ENCODE data around the gene CYBRD1.
A peak's percentile ranks its signal among the peaks of the same experiment; 100 is the strongest.
"Not testable (repeated sequence)": the region's sequence is repeated elsewhere in the genome, so short reads cannot be mapped to it uniquely, and the experiment has no call there.

CYBRD1 gene

GRCh38 chr2:171492664-171493063, 29.6 kb upstream of the CYBRD1 start:
- in situ Hi-C loops (cut with HindIII; ENCODE audit: low sequenced_read_pairs): no loop called here
- TF ChIP-seq CTCF (IDR thresholded peaks at IDR 0.05; ENCODE audit: low read depth, low read length): no peak
- H3K4me3 ChIP-seq (ENCODE audit: low read depth, low read length): no peak overlapping the region
- DNase-seq (ENCODE audit: low read depth, low spot score): no peak

GRCh38 chr2:171497664-171498063, 24.6 kb upstream of the CYBRD1 start:
- in situ Hi-C loops (cut with HindIII; ENCODE audit: low sequenced_read_pairs); H3K4me3 ChIP-seq (ENCODE audit: low read depth, low read length); DNase-seq (ENCODE audit: low read depth, low spot score): not testable (repeated sequence)

- in situ Hi-C loops (cut with HindIII; ENCODE audit: low sequenced_read_pairs): no loop called here
- no peak for TF ChIP-seq CTCF (IDR thresholded peaks at IDR 0.05; ENCODE audit: low read depth, low read length)
- no peak overlapping the region for H3K4me3 ChIP-seq (ENCODE audit: low read depth, low read length)
- DNase-seq (ENCODE audit: low read depth, low spot score): peak; percentile 48
These were observed 16.9 kb upstream of the CYBRD1 start for GRCh38 chr2:171505374-171505773.

GRCh38 chr2:171509945-171510731, 12.1 kb upstream of the CYBRD1 start:
- in situ Hi-C loops (cut with HindIII; ENCODE audit: low sequenced_read_pairs): no loop called here
- DNase-seq (ENCODE audit: low read depth, low spot score): no peak
- no peak overlapping the region for H3K4me3 ChIP-seq (ENCODE audit: low read depth, low read length)
- no peak for TF ChIP-seq CTCF (IDR thresholded peaks at IDR 0.05; ENCODE audit: low read depth, low read length)

- in situ Hi-C loops (cut with HindIII; ENCODE audit: low sequenced_read_pairs): no loop called here
- DNase-seq (ENCODE audit: low read depth, low spot score): no peak
- no peak for TF ChIP-seq CTCF (IDR thresholded peaks at IDR 0.05; ENCODE audit: low read depth, low read length)
- H3K4me3 ChIP-seq (ENCODE audit: low read depth, low read length): no peak overlapping the region
These were observed 10.3 kb upstream of the CYBRD1 start for GRCh38 chr2:171512014-171512413.

- in situ Hi-C loops (cut with HindIII; ENCODE audit: low sequenced_read_pairs): no loop called here
- no peak for DNase-seq (ENCODE audit: low read depth, low spot score)
- TF ChIP-seq CTCF (IDR thresholded peaks at IDR 0.05; ENCODE audit: low read depth, low read length): no peak
- H3K4me3 ChIP-seq (ENCODE audit: low read depth, low read length): no peak overlapping the region
These were observed 9.5 kb upstream of the CYBRD1 start for GRCh38 chr2:171512683-171513195.

- no peak for TF ChIP-seq CTCF (IDR thresholded peaks at IDR 0.05; ENCODE audit: low read depth, low read length)
- no peak for DNase-seq (ENCODE audit: low read depth, low spot score)
- in situ Hi-C loops (cut with HindIII; ENCODE audit: low sequenced_read_pairs): no loop called here
- H3K4me3 ChIP-seq (ENCODE audit: low read depth, low read length): no peak overlapping the region
These were observed 8.5 kb upstream of the CYBRD1 start for GRCh38 chr2:171513719-171514160.
